ENCODE measurements around the gene PLA2G4D.

DNA sequence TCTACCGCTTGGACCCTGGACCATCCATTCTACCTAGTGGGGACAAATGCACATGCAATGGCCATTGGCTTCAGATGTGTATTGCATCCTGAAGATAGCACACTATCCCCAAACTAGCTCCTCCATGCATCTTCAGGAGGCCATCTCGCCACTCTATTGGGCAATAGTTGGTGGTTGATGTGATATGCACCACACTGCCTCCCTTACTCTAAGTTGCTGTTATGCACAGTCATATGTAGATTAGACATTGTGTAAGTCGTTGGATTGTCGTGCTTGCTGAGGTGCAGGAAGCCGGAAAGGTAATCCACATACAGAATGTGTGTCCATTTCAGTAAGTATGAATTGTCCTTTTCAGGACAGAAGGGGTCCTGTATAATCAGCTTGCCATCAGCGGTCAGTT, 26.7 kb upstream of the PLA2G4D start:
- TF ChIP-seq, protein P1, sequence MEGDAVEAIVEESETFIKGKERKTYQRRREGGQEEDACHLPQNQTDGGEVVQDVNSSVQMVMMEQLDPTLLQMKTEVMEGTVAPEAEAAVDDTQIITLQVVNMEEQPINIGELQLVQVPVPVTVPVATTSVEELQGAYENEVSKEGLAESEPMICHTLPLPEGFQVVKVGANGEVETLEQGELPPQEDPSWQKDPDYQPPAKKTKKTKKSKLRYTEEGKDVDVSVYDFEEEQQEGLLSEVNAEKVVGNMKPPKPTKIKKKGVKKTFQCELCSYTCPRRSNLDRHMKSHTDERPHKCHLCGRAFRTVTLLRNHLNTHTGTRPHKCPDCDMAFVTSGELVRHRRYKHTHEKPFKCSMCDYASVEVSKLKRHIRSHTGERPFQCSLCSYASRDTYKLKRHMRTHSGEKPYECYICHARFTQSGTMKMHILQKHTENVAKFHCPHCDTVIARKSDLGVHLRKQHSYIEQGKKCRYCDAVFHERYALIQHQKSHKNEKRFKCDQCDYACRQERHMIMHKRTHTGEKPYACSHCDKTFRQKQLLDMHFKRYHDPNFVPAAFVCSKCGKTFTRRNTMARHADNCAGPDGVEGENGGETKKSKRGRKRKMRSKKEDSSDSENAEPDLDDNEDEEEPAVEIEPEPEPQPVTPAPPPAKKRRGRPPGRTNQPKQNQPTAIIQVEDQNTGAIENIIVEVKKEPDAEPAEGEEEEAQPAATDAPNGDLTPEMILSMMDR (IDR thresholded peaks at IDR 0.05; ENCODE audit: low read length): no peak
- TF ChIP-seq EZH2 (optimal IDR thresholded peaks at IDR 0.05; ENCODE audit: low read depth, low read length) (no peak), EZH2phosphoT487 (IDR thresholded peaks at IDR 0.05; ENCODE audit: low read length) (no peak)
